Stimulated activated CD8-positive, alpha-beta memory T cell treated with anti-CD3 and anti-CD28 coated beads, Interleukin-15, amount 100 ng/mL, for 1 hour (primary cell): ENCODE results near the gene SPTBN5.
"Not testable (repeated sequence)": the region's sequence is repeated elsewhere in the genome, so short reads cannot be mapped to it uniquely, and the experiment has no call there.

ENCODE experiments used
- DNase-seq: peaks from one replicate; pipeline ENCODE4 v3.0.0-alpha.2; 2020; ENCODE audit warnings: low read depth

SPTBN5 gene

DNA sequence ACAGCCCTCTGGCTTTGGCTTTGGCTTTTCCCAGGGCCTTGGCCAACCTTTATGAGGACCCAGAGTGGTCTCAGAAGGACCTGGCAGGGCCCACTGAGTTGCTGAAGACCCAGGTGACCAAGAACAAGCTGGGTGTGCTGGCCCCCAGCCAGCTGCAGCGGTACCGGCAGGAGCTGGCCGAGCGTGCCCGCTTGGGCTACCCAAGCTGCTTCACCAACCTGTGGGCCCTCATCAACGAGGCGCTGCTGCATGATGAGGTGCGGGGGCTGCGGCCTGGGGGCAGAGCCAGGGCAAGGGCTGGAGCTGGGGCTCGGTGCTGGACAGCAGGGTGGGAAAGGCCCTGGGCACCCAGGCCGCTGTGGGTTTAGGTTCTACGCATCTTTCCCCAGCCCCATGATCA, 49.0 kb downstream of the SPTBN5 start:
- no peak for DNase-seq

DNA sequence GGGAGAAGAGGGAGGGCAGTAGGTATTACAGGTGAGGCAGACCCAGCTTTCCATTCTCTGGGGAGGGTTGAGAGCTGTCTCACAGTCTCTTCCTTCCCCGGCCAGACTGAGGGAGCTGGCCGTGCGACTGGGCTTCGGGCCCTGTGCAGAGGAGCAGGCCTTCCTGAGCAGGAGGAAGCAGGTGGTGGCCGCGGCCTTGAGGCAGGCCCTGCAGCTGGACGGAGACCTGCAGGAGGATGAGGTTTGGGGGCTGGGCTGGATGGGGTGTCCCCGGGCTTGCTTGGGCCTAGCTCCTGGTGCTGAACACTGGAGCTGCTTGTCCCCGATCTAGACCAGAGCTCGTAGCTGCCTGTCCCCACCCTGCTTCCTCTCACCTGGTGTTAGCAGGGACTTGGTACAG, 50.3 kb downstream of the SPTBN5 start:
- DNase-seq = no peak

DNA sequence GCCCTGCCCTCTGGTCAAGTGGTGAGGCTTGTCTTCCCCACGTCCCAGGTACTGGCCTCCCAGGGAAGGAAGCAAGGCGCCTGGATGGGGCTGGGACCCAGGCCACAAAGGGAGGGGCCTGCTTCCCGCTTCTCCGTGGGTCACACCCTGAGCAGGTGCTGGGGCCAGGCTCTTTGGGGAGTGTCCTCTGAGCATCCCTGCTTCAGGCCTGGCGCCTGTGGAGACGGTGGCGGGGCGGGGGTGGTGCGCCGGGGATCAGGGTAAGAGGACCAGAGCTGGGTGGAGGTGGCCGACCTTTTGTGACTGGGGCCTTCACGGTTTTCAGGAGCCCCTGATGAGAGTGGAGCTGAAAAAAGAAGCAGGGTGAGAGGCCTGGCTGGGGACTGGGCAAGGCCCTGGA, 51.6 kb downstream of the SPTBN5 start:
- no peak for DNase-seq

DNA sequence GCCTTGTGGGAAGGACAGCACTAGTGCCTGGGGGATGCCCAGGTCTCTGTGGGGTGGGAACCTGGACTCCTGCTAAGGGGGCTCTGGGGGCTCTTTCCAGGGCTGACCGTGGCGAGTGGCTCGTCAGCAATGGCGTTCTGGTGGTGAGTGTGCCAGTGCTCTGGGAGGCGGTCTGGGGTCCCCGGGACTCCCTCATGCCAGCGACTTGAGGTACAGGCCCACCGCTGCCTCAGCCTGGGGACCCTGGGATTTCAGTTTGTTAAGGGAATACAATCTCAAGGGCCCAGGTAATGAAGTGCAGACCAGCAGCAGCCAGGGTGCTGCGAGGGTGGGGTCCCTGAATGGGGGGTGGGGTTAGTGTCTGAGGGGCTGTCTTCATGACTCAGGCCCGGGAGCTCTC, 52.7 kb downstream of the SPTBN5 start:
- DNase-seq = no peak

DNA sequence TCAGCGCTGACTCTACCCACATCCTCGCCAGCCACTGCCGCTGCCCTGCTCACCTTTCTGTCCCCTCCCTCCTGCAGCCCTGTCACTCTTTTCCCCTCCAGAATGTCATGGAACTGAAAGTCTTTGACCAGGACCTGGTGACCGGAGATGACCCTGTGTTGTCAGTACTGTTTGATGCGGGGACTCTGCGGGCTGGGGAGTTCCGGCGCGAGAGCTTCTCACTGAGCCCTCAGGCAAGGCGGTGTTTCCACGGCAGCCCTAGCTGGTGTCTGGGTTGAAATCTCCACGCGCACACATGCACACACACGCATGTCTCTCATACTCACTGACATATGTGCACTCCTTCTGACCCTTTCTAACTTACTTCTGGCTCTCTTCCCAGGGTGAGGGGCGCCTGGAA, 53.2 kb downstream of the SPTBN5 start:
- no peak for DNase-seq

DNA sequence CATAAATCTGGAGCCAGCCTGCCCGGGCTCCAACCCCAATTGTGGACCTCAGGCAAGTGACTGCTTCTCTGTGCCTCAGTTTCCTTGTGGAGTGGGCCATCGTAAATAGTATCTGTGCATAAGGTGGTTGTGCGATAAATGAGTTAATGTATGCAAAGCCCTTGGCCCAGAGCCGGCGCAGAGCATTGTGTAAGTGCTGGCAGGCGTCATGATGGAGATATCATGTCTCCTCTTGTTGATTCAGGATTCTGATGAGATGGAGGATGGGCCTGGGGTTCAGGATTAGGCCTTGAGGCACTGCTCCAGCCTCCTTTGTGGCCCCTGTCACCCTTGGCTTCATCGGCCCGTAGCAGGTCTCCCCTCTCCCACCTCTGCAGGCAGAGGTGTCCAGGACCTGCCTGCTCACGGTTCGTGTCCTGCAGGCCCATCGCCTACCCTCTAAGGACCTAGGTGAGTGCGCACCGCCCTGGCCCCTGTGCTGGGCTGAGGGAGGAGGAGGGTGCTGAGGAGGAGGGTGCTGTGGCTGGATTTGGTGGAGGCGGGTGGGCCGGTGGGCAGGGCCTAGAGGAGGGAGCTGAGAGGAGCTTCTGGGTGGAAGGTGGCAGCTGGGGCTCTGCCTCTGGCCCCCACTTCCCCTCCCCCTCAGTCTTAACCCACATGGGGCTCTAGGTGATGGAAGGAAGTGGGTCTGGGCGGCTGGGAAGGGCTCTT, 53.9 kb downstream of the SPTBN5 start:
- no peak for DNase-seq

DNA sequence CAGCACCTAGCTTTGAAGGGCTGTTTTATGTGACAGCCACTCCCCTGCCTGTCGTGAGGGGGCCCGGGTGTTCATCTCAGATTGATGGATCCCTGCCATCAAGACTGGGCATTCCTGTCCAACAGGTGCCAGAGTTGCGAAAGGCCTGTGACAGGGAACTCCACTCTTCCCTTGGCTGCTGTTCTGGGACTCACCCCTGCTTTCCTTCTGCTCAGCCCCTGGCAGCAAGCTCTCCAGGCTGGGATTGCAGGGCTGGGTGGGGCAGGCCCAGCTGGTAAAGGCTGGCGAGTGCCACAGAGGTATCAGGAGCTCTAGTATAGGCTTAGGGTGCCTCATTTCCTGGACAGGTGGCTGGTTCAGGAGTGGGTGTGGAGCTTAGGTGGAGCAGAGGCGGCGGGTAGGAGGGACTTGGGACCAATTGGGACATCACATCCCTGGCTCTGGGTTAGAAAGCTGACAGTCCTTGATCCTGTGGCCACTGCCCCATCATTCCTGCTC, 55.4 kb downstream of the SPTBN5 start, which contains the start of gene PLA2G4B:
Gene PLA2G4B (plus strand): TSS at position 448 of the 498 bp plus-strand sequence. CDS start 67 bp downstream, outside the sequence.
- no peak for DNase-seq

DNA sequence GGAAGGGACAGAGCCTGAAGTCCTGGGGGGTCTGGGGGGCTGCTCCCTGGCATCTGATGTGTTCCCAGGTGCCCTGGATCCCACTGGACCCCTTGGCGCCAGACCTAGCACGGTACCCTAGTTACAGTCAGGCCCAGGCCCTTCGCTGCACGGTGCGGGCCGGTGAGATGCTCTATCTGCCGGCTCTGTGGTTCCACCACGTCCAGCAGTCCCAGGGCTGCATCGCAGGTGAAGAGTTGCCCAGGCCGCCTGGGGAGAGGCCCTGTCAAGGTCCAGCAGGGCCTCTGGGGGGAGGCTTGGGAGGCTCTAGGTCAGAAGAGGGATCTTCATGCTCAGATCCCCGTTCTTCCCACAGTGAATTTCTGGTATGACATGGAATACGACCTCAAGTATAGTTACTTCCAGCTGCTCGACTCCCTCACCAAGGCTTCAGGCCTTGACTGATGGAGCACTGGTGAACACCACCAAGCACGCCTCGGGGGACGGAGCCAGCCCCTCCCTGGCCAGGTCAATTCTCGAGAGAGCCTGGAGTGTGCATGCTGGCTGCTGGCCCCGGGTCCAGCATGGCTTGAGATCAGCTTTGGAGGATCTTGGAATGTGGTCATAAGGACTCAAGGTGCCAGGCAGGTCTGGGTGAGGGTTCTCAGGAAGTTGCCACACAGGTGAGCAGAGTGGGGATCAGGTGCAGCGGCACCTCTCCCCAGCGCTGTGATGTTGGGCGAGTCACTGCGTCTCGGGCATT, 57.0 kb downstream of the SPTBN5 start:
- DNase-seq = no peak

DNA sequence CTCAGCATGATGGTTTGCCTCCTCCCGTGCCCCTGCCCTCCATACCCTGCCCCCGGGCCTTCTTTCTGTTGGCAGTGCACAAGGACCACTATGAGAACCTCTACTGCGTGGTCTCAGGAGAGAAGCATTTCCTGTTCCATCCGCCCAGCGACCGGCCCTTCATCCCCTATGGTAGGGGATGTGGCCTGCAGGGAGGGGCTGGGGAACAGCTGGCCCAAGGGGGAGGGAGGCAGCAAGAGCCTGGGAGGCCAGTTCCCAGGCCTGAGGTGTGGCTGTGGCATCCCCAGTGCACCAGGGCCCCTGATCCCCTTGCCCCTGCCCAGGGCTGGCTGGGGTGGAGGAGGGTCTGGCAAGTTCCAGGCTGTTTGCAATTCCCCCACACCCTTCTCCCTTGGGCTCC, 57.8 kb downstream of the SPTBN5 start:
- no peak for DNase-seq

DNA sequence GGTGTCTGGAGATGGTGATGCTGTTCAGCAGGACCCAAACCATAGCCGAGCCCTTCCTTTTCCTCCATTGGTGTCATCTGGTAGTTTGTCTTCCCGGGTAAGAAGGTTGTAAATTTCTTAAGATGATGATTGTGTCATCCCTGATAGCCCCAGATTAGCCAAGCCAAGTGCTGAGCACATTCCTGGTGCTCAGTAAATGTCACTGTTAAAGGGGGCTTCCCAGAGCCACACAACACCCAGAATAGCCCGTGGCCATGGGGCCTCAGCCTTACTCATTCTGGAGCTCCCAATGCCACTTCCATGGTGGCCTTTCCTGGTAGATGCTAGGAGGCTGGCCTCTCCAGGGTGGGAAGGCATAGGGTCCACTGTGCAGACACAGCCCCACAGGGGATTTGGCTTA, 59.8 kb downstream of the SPTBN5 start:
- DNase-seq = no peak

DNA sequence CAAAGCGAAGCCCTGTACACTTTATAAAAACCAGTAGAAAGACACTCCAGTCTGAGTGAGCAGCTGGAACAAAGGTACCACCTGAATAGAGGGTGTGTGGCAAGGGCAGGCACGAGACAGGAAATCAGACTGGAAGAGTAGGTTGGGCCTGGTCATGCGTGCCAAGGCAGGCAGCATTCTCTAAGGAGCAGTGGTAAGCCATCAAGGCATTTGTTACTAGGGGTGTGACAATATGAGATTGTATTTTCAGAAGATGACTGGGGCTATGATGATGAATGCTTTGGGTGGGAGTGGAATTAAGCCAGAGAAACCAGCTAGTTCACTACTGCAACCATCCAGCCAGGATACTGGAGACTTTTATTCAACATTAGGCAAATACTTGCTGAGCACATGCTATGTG, 61.0 kb downstream of the SPTBN5 start:
- no peak for DNase-seq

DNA sequence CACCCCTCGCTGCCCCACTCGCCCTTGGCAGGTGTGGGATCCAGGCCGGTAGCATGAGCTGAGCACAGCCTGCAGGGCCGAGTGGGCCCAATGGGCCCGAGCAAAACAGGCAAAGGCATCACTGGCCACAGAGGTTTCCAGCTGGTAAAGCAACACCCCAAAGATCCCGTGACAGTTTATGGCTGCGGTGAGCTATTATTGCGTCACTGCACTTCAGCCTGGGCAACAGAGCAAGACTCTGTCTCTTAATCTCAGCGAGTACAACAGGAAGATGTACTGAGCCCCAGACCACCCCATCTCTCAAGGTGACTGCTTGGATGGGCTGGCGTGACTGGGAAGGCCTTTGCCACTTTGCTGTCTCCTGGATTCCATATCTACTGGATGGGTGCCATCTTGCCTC, 61.6 kb downstream of the SPTBN5 start:
- DNase-seq = no peak

DNA sequence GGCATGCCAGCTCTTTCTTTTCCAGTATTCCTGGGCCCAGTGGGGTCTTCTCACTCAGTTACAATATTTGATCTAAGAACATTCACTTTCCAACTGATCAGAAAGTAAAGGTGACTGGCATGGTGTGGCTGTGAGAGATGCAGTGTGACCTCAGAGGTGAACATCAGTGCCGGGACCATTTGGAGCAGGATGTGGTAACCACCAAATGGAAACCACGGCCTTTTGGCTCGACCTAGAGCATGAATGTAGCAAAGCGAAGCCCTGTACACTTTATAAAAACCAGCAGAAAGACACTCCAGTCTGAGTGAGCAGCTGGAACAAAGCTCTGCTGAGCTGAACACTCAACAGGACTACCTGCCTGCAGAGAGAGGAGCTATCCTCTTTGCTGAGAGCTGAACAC, 62.6 kb downstream of the SPTBN5 start:
- not testable (repeated sequence) for DNase-seq

DNA sequence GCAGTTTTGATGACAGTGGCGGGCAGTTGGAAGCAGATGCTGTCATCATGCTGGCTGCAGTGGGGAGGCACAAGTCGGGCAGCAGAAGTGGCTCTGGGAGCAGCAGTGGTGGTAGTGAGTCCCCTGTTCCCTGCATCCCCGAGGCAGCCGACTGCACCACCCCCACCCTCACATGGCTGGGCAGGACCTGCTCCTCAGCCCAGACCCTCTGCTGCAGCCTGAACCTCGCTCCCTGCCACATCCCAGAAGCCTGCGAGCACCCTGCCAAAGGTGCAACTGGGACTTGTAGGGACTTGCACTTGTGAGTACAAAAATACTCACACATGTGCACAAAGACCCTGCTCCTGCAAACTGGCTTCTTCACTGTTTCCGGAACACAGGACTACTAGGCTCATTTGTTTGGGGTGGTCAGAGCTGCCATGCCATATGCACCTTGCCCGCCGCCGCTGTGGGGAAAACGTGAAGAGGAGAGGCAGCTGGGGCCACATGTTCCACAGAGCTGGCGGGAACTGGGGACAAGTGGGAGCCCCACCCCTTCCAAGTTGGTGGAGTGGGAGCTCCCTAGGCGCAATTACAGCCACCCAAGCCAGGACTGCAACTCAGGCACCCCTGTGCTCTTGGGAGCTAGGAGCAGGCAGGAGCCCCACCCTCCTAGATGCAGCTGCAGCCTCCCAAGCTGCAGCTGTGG, 63.8 kb downstream of the SPTBN5 start:
- DNase-seq = no peak

DNA sequence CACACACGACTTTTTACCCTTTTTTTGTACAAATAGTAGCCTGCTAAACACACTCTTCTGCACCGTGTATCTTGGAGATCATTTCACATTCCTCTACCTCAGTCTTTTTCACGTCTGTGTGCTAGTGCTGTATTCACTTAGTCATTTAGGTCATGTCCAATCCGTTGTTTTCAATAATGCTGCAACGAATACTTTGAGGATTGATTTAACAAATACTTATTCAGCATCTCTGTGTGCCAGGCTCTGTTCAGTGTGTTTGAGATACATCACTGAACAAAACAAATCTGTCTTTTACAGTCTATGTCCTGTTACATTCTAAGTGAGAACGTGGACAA, 65.1 kb downstream of the SPTBN5 start:
- no peak for DNase-seq

DNA sequence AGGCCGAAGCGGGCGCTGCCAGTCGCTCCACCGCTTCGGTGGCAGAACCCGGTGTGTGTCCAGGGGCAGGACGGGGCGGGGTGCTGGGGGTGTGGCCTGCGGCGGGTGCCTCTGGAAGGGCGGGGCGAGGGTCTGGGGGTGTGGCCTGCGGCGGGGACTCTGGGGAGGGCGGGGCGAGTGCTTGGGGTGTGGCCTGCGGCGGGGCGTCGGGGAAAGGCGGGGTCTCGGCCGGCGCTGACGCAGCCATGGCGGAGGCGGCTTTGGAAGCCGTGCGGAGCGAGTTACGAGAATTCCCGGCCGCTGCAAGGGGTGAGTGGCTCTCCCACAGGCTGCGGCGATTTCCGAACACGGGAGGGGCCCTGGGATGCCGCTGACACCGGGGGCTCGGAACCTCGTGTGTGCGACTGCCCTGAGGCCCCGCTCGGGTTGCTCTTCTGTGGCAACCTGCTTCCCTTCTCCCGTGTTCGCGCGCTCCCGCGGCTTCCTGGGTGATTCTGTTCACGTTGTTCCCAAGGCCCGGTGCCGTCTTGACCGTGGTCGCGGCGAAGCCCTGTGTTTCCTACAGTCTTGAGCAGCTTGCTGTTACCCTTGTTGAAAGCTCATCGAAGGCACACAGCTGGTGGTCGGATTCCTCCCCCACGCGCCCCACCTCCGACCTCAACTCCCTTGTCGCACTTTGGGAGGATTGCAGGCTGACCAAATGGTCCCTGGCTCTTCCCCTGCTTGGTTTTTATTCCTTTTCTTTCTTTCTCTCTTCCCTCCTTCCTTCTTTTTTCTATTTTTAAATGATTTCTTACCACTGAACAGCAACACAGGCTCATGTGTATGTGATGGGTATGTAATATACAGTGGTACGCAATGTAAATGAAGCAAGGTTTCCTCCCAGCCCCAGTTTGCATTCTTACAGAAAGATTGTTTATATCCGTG, 65.7 kb downstream of the SPTBN5 start, which contains the start of gene JMJD7:
Gene JMJD7 (plus strand): TSS at position 213 of the 927 bp plus-strand sequence. CDS start 33 bp downstream, at position 246.
- peak; percentile 96 for DNase-seq

DNA sequence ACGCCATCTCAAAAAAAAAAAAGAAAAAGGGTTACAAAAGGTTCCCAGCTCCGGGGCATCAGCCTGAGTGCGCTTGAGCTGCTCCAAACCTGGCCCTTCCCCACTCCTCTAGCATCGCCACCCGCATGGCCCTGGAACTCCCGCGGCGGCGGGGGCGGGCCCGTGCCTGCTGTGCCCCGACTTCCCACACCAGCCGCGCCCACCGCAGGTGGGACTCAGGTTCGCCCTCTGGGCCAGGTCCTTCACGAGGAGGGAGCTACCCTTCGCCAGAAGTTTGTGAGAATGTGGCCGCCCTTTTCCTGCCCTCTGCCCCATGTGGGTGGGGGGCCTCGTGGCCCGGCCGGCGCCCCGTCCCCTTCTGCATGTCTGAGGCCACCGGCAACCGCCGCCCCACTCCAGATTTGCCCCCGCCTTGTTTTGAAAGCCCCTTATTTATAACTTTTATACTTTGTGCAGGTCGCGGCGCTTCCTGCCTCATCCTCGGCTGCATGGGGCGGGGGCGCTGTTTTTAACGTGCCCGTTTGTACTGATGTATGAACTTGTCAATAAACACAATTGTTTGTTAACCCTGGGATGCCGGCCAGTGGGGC, 66.5 kb downstream of the SPTBN5 start:
- DNase-seq = no peak

DNA sequence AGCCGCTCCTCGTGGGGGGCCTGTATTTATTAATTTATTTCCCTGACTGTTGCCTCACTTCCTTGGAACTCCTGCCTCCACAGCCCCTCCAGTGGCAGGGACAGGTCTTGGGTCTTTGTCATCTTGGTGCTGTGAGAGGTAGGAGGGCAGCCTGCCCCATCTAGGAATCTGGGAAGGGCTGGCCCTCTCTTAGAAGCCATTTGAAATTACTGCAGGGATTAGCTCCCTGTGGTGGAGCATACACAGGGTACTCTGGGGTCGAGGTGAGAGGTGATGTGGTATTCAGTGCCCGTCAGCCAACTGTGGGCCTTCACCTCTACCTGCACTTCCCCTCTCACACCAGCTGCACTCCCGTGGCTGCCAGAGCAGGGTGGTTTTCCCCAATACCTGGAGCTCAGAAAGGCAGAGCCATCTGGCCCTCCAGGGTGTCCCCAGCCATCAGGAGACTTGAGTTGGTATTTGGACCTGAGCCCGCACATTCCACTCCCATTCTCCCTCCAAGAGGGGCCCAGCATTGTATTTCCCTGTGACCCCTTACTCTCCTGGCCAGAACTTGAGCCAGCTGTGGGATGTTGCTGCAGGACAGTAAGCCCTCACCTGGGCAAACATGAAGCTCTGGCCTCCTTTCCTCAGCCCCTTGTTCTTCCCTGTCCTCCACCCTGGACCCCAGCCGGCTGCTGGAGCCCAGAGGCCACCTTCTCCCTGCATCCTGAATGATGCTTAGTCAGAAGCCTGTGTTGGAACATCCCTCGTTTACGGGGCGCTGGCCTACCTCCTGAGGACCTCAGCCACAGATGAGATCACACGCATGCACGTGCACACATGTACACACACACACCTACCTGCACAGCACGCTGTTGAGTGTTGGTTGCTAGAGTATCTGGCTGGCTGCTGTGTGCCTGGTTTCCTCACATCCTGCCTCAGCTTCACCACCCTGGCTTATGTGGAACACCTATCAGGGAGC, 68.0 kb downstream of the SPTBN5 start:
- DNase-seq = no peak

DNA sequence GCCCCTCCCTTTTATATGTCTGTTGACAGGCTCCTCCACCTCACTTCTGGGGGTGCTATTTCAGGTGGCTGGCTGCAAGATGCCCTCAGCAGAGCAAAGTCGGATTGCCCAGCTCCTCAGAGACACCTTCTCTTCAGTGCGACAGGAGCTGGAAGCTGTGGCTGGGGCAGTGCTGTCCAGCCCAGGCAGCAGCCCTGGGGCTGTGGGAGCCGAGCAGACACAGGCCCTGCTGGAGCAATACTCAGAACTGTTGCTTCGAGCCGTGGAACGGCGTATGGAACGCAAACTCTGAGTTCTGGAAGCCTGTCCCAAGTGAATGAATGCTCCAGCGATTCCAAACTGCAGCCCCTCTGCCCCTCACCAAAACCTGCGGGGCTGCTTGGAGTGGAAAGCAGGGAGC, 68.7 kb downstream of the SPTBN5 start:
- DNase-seq = no peak

DNA sequence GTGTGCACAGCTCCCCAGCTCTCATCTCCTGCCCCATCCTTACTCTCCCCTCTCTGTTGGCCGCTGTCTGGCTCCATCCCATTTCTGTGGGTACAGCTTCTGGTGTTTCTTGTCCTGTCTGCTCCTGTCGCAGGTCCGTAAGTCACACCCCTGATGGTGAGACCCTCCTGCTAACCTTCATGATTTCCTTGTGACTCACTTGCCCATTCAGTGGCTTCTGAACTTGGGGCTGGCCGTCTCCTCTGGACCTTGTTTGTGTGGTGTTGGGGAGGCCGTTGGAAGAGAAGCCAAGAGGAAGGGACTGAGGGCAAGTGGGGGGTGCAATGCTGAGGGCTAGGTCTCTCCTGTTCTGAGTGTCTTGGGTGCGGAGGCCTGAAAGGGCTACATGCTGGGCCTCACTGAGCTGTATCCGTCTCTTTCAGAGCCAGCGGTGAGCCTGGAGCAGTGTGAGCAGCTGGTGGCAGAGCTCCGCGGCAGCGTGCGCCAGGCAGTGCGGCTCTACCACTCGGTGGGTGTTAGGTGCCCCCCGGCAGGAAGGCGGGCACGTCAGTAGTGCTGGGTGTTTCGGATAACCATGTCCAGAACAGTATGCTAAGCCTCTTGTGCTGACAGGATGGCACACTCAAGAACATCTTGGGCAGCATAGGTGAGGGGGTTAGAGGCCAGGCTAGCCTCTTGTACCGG, 69.6 kb downstream of the SPTBN5 start:
- no peak for DNase-seq
